22Rv1 (cell line): ENCODE results near the gene PRAMEF12.

Source experiments
- H3K27ac ChIP-seq: fragments of 450-650 bp; 2 replicates; pipeline ENCODE4 v1.5.1; 2017
- CTCF ChIP-seq: fragments of 450-650 bp; IDR thresholded peaks from 2 replicates; pipeline ENCODE4 v1.5.1; 2017; ENCODE audit warnings: mild to moderate bottlenecking
- ZFX ChIP-seq: fragments of 450-650 bp; IDR thresholded peaks from 2 replicates; pipeline ENCODE4 v1.6.1; 2017; ENCODE audit warnings: antibody characterized with exemption, borderline replicate concordance

PRAMEF12 gene

DNA sequence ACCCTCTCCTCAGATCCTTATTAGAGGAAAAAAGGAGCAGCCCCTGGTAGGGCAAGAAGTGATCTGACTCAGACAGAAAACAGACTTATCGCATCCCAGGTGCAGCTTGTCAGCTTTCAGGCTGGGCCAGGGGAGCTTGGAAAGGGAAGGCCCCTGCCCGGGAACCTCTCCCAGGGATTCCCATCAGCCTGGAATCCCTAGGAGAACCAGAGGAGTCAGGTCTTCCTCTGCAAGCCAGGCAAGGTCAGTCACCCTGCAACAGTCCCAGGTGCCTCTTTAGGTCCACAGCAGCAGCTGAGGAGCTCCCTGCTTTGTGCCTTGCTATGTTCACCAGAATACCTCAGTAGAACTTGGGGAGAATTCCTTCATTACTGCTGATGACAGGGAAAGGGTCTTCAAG, 2.9 kb upstream of the PRAMEF12 start:
- TF ChIP-seq CTCF = no peak
- TF ChIP-seq ZFX = no peak

DNA sequence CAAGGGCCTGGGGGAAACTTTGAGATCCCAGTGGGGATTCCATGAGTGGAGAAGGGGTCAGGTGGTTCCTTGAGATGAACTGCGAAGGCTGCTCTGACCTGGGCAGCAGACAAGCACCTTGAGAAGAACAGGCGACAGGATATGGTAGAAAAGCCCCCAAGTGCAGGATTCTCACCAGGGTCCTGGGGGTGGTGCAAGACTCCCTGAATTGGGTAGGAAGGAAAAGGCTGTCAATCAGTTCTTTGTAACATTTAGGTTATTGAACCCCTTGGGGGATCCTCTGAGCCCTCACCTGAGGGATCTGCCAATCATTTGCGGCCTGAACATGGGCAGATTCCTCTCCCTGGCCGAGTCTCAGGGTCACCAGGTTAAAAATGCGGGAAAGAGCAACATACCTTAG, 2.4 kb upstream of the PRAMEF12 start:
- no peak for TF ChIP-seq ZFX
- TF ChIP-seq CTCF = no peak
- no peak overlapping the region for H3K27ac ChIP-seq

More for the DNA sequence above, 2.9 kb upstream of the PRAMEF12 start:
- H3K27ac ChIP-seq = no peak overlapping the region

DNA sequence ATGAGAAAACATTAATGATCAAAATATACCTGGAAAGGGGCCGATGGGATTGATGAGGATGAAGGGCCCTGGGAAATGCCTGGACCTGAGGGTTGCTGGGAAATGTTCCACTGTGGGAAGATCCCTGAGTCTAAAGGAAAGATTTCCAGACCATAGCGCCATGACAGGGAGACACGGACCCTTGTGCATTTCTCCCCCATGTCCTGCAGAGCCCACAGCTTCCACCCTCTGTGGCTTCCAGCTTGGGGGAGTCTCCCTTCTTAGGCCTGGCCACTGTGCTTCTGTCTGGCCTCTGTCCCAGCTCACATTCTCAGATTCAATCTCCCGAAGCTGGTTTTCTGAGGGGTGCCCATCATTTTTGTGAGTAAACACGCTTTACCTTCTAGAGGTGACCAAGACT, 1.0 kb upstream of the PRAMEF12 start:
- TF ChIP-seq ZFX (no peak), CTCF (no peak)
- H3K27ac ChIP-seq = no peak overlapping the region

- H3K27ac ChIP-seq = no peak overlapping the region
Measured at GRCh38 chr1:12774801-12775345, 1.3 kb downstream of the PRAMEF12 start.

DNA sequence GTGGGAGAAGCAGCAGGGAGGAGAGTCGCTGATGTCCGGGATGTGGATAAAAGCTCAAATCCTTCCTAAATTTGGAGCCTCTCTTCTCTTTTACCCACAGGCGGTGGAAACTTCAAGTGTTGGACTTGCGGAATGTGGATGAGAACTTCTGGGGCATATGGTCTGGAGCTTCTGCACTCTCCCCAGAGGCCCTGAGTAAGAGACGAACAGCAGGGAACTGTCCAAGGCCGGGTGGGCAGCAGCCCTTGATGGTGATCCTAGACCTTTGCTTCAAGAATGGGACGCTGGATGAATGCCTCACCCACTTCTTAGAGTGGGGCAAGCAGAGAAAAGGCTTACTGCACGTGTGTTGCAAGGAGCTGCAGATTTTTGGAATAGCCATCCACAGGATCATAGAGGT, 1.9 kb downstream of the PRAMEF12 start:
- no peak for TF ChIP-seq ZFX
- no peak for TF ChIP-seq CTCF
- H3K27ac ChIP-seq = no peak overlapping the region

More at GRCh38 chr1:12774801-12775345, 1.3 kb downstream of the PRAMEF12 start:
- TF ChIP-seq ZFX = no peak
- no peak for TF ChIP-seq CTCF

GRCh38 chr1:12776801-12777557, 3.4 kb downstream of the PRAMEF12 start:
- TF ChIP-seq ZFX (no peak), CTCF (no peak)
- no peak overlapping the region for H3K27ac ChIP-seq

GRCh38 chr1:12778061-12778460, 4.5 kb downstream of the PRAMEF12 start:
- H3K27ac ChIP-seq = no peak overlapping the region
- TF ChIP-seq CTCF (no peak), ZFX (no peak)
